HFFc6 (cell line): ENCODE data around the gene F2. TPM values are rescaled to one million over a fixed set of nuclear protein-coding genes. Genes with fewer than 3 reads are reported as not detected.

Source experiments
- DNase-seq: peaks from one replicate; pipeline ENCODE4 v3.0.0-alpha.2; 2018
- H3K27ac Mint-ChIP-seq: 2 replicates; pipeline ENCODE4 v1.8.0; 2020; ENCODE audit warnings: mild to moderate bottlenecking, mixed read lengths
- H3K27me3 Mint-ChIP-seq: 2 replicates; pipeline ENCODE4 v1.8.0; 2021; ENCODE audit warnings: mild to moderate bottlenecking, moderate library complexity, mixed read lengths; ENCODE audit not compliant: insufficient read depth
- H3K36me3 Mint-ChIP-seq: 2 replicates; pipeline ENCODE4 v1.8.0; 2021; ENCODE audit warnings: low read depth, mixed read lengths
- H3K4me1 Mint-ChIP-seq: 2 replicates; pipeline ENCODE4 v1.8.0; 2020; ENCODE audit warnings: low read depth, mixed read lengths
- H3K4me3 Mint-ChIP-seq: 2 replicates; pipeline ENCODE4 v1.8.0; 2020; ENCODE audit warnings: mild to moderate bottlenecking, moderate library complexity, mixed read lengths
- H3K9me3 Mint-ChIP-seq: 2 replicates; pipeline ENCODE4 v1.8.0; 2020; ENCODE audit warnings: mild to moderate bottlenecking, mixed read lengths
- CTCF ChIP-seq: fragments of 200-600 bp; sonication (generic); IDR thresholded peaks from 2 replicates; pipeline ENCODE4 v1.5.0; 2021; ENCODE audit warnings: antibody characterized with exemption, mild to moderate bottlenecking
- total RNA-seq, 6 experiments: library from RNA; stranded (reverse); fragmentation: NEBNext Ultra II Directional; extraction: Animal tissue kit (Norgen Biotek cat#: 25700); gene quantifications; 2 replicates in 1 of 6; 3 replicates in 5 of 6; pipeline ENCODE4 v1.2.3, GENCODE V29; 2021

F2 gene
- total RNA-seq, 6 experiments from 2014 or later, result not detected

GRCh38 chr11:46755962-46756361 lies 36.9 kb downstream of the F2 start:
- no peak for TF ChIP-seq CTCF
- no peaks in the 10 kb centered on the region for H3K9me3 Mint-ChIP-seq
- DNase-seq, result no peak
- H3K36me3 Mint-ChIP-seq, result peaks cover 52% of the 10 kb centered on the region
- H3K4me1 Mint-ChIP-seq, result peaks cover 10% of the 10 kb centered on the region
- H3K27me3 Mint-ChIP-seq, result peaks cover 2% of the 10 kb centered on the region; the same call in 1 of the 2 replicates
- no peak overlapping the region for H3K4me3 Mint-ChIP-seq
- peak overlapping the region; percentile 13; the same call in 1 of the 2 replicates for H3K27ac Mint-ChIP-seq

GRCh38 chr11:46759196-46759595 lies 40.2 kb downstream of the F2 start:
- H3K36me3 Mint-ChIP-seq, result peaks cover 61% of the 10 kb centered on the region
- H3K4me3 Mint-ChIP-seq, result no peak overlapping the region
- H3K4me1 Mint-ChIP-seq, result peaks cover 10% of the 10 kb centered on the region
- TF ChIP-seq CTCF, result no peak
- H3K27me3 Mint-ChIP-seq, result peaks cover 2% of the 10 kb centered on the region; the same call in 1 of the 2 replicates
- no peaks in the 10 kb centered on the region for H3K9me3 Mint-ChIP-seq
- H3K27ac Mint-ChIP-seq, result no peak overlapping the region
- no peak for DNase-seq

- H3K27me3 Mint-ChIP-seq, result peaks cover 2% of the 10 kb centered on the region; the same call in 1 of the 2 replicates
- DNase-seq, result no peak
Observed at GRCh38 chr11:46760429-46761128, 41.6 kb downstream of the F2 start.

GRCh38 chr11:46761807-46762206 lies 42.8 kb downstream of the F2 start:
- peaks cover 2% of the 10 kb centered on the region; the same call in 1 of the 2 replicates for H3K27me3 Mint-ChIP-seq
- H3K36me3 Mint-ChIP-seq, result peaks cover 48% of the 10 kb centered on the region
- no peak for DNase-seq
- H3K4me1 Mint-ChIP-seq, result no peaks in the 10 kb centered on the region
- no peak overlapping the region for H3K27ac Mint-ChIP-seq
- no peaks in the 10 kb centered on the region for H3K9me3 Mint-ChIP-seq
- no peak for TF ChIP-seq CTCF
- H3K4me3 Mint-ChIP-seq, result no peak overlapping the region

More at GRCh38 chr11:46760429-46761128, 41.6 kb downstream of the F2 start:
- Mint-ChIP-seq H3K4me3 (no peak overlapping the region), H3K27ac (no peak overlapping the region), H3K36me3 (peaks cover 53% of the 10 kb centered on the region), H3K4me1 (peaks cover 9% of the 10 kb centered on the region), H3K9me3 (no peaks in the 10 kb centered on the region)
- TF ChIP-seq CTCF, result no peak

- Mint-ChIP-seq H3K27ac (no peak overlapping the region), H3K36me3 (peaks cover 48% of the 10 kb centered on the region), H3K9me3 (no peaks in the 10 kb centered on the region), H3K4me3 (no peak overlapping the region), H3K27me3 (peaks cover 2% of the 10 kb centered on the region; the same call in 1 of the 2 replicates), H3K4me1 (no peaks in the 10 kb centered on the region)
- no peak for DNase-seq
- TF ChIP-seq CTCF, result no peak
Observed at GRCh38 chr11:46762248-46762647, 43.2 kb downstream of the F2 start.
